Cerebellar nuclear complex (tissue), 1 donor: ENCODE data around the gene SF3B3.
"Not testable (repeated sequence)": the region's sequence is repeated elsewhere in the genome, so short reads cannot be mapped to it uniquely, and the experiment has no call there.

Experiments used
- DNase-seq, 2 experiments: peaks; one replicate each; lab custom pipeline; 2025; lab: John Stamatoyannopoulos, UW

Gene SF3B3

GRCh38 chr16:70565053-70565452 lies 41.4 kb downstream of the SF3B3 start:
- peak in 1 of 2 experiments; percentile 32 for DNase-seq

- no peak for DNase-seq
Measured at GRCh38 chr16:70568601-70569237, 45.1 kb downstream of the SF3B3 start.

- DNase-seq: no peak
Measured at GRCh38 chr16:70569752-70570151, 46.1 kb downstream of the SF3B3 start.

- DNase-seq: no peak
Measured at GRCh38 chr16:70570967-70571570, 47.5 kb downstream of the SF3B3 start.

GRCh38 chr16:70571623-70572022 lies 48.0 kb downstream of the SF3B3 start:
- no peak for DNase-seq

GRCh38 chr16:70572050-70572925 lies 48.7 kb downstream of the SF3B3 start:
- DNase-seq: no peak

- DNase-seq: no peak
Measured at GRCh38 chr16:70572926-70573270, 49.3 kb downstream of the SF3B3 start.

- no peak for DNase-seq
Measured at GRCh38 chr16:70573451-70574121, 50.0 kb downstream of the SF3B3 start.

GRCh38 chr16:70574595-70575271 lies 51.1 kb downstream of the SF3B3 start:
- no peak for DNase-seq

- DNase-seq: no peak
Measured at GRCh38 chr16:70575376-70575775, 51.8 kb downstream of the SF3B3 start.

- no peak for DNase-seq
Measured at GRCh38 chr16:70576431-70577255, 53.0 kb downstream of the SF3B3 start.

- DNase-seq: no peak
Measured at GRCh38 chr16:70577256-70577698, 53.7 kb downstream of the SF3B3 start.

- DNase-seq: no peak
Measured at GRCh38 chr16:70578035-70578434, 54.4 kb downstream of the SF3B3 start.

GRCh38 chr16:70579248-70579647 lies 55.6 kb downstream of the SF3B3 start:
- no peak for DNase-seq

- DNase-seq: no peak
Measured at GRCh38 chr16:70579648-70580630, 56.3 kb downstream of the SF3B3 start.

GRCh38 chr16:70582280-70582978 lies 58.8 kb downstream of the SF3B3 start:
- no peak for DNase-seq

- no peak for DNase-seq
Measured at GRCh38 chr16:70586731-70587130, 63.1 kb downstream of the SF3B3 start.

GRCh38 chr16:70588565-70588964 lies 64.9 kb downstream of the SF3B3 start:
- DNase-seq: no peak

- DNase-seq: not testable (repeated sequence)
Measured at GRCh38 chr16:70589416-70589815, 65.8 kb downstream of the SF3B3 start.
